IMR-90 (cell line): ENCODE data around the gene ANTXR1.

Experiments used
- CTCF ChIP-seq: conservative IDR thresholded peaks from 2 replicates; pipeline ENCODE4 v1.5.1; 2012; ENCODE audit warnings: mild to moderate bottlenecking, low read depth, low read length, improper control_type of control experiment
- SMC3 ChIP-seq: fragments of 150-350 bp; IDR thresholded peaks from 2 replicates; pipeline ENCODE4 v1.6.1; 2016; ENCODE audit warnings: low read depth, mild to moderate bottlenecking, antibody characterized with exemption, low read length, moderate library complexity

- TF ChIP-seq CTCF (no peak), SMC3 (no peak)
These were observed 101.6 kb downstream of the ANTXR1 start for GRCh38 chr2:69114534-69114933.
